ENCODE data around the gene CLIC2.

The CLIC2 gene

GRCh38 chrX:155251391-155251790, 83.0 kb downstream of the CLIC2 start:
- H3K4me1 ChIP-seq (ENCODE audit: insufficient read depth, insufficient read length), result no peaks in the 10 kb centered on the region
- no peaks in the 10 kb centered on the region for H3K9me3 ChIP-seq (ENCODE audit: insufficient read depth, low read length)
- no peak for DNase-seq (ENCODE audit: low read depth, low spot score)
- H3K36me3 ChIP-seq (ENCODE audit: insufficient read depth, insufficient read length, low read length), result no peaks in the 10 kb centered on the region
- no peaks in the 10 kb centered on the region for H3K27me3 ChIP-seq (ENCODE audit: insufficient read depth, insufficient read length)
- no peak overlapping the region for H3K9ac ChIP-seq (ENCODE audit: insufficient read length, low read depth)
- TF ChIP-seq ZNF274 (IDR thresholded peaks at IDR 0.05; ENCODE audit: low read depth, low read length) (no peak), SUZ12 (IDR thresholded peaks at IDR 0.05; ENCODE audit: extremely low read depth, insufficient read depth, insufficient read length) (no peak), YY1 (IDR thresholded peaks at IDR 0.05; ENCODE audit: insufficient read depth, insufficient read length) (no peak)
- no peak overlapping the region for H3K4me3 ChIP-seq (ENCODE audit: insufficient read length, low read depth)

GRCh38 chrX:155247497-155247896, 86.9 kb downstream of the CLIC2 start:
- H3K27me3 ChIP-seq (ENCODE audit: insufficient read depth, insufficient read length), result no peaks in the 10 kb centered on the region
- DNase-seq (ENCODE audit: low read depth, low spot score), result no peak
- no peak for TF ChIP-seq ZNF274 (IDR thresholded peaks at IDR 0.05; ENCODE audit: low read depth, low read length)
- no peak for TF ChIP-seq SUZ12 (IDR thresholded peaks at IDR 0.05; ENCODE audit: extremely low read depth, insufficient read depth, insufficient read length)
- no peak for TF ChIP-seq YY1 (IDR thresholded peaks at IDR 0.05; ENCODE audit: insufficient read depth, insufficient read length)
- no peaks in the 10 kb centered on the region for H3K9me3 ChIP-seq (ENCODE audit: insufficient read depth, low read length)
- H3K36me3 ChIP-seq (ENCODE audit: insufficient read depth, insufficient read length, low read length), result no peaks in the 10 kb centered on the region
- H3K4me1 ChIP-seq (ENCODE audit: insufficient read depth, insufficient read length), result no peaks in the 10 kb centered on the region
- no peak overlapping the region for H3K4me3 ChIP-seq (ENCODE audit: insufficient read length, low read depth)
- H3K9ac ChIP-seq (ENCODE audit: insufficient read length, low read depth), result no peak overlapping the region

GRCh38 chrX:155246748-155247147, 87.7 kb downstream of the CLIC2 start:
- TF ChIP-seq ZNF274 (IDR thresholded peaks at IDR 0.05; ENCODE audit: low read depth, low read length) (no peak), YY1 (IDR thresholded peaks at IDR 0.05; ENCODE audit: insufficient read depth, insufficient read length) (no peak), SUZ12 (IDR thresholded peaks at IDR 0.05; ENCODE audit: extremely low read depth, insufficient read depth, insufficient read length) (no peak)

GRCh38 chrX:155242300-155242699, 92.1 kb downstream of the CLIC2 start:
- no peak for DNase-seq (ENCODE audit: low read depth, low spot score)
- no peak for TF ChIP-seq SUZ12 (IDR thresholded peaks at IDR 0.05; ENCODE audit: extremely low read depth, insufficient read depth, insufficient read length)
- no peaks in the 10 kb centered on the region for H3K27me3 ChIP-seq (ENCODE audit: insufficient read depth, insufficient read length)

More at GRCh38 chrX:155246748-155247147, 87.7 kb downstream of the CLIC2 start:
- H3K9me3 ChIP-seq (ENCODE audit: insufficient read depth, low read length), result no peaks in the 10 kb centered on the region
- DNase-seq (ENCODE audit: low read depth, low spot score), result no peak
- no peak overlapping the region for H3K9ac ChIP-seq (ENCODE audit: insufficient read length, low read depth)
- H3K4me1 ChIP-seq (ENCODE audit: insufficient read depth, insufficient read length), result no peaks in the 10 kb centered on the region
- H3K27me3 ChIP-seq (ENCODE audit: insufficient read depth, insufficient read length), result no peaks in the 10 kb centered on the region
- no peaks in the 10 kb centered on the region for H3K36me3 ChIP-seq (ENCODE audit: insufficient read depth, insufficient read length, low read length)
- H3K4me3 ChIP-seq (ENCODE audit: insufficient read length, low read depth), result no peak overlapping the region

GRCh38 chrX:155237719-155238118, 96.7 kb downstream of the CLIC2 start:
- H3K9me3 ChIP-seq (ENCODE audit: insufficient read depth, low read length), result no peaks in the 10 kb centered on the region
- no peak overlapping the region for H3K9ac ChIP-seq (ENCODE audit: insufficient read length, low read depth)
- H3K4me1 ChIP-seq (ENCODE audit: insufficient read depth, insufficient read length), result no peaks in the 10 kb centered on the region
- no peak overlapping the region for H3K4me3 ChIP-seq (ENCODE audit: insufficient read length, low read depth)
- no peak for TF ChIP-seq ZNF274 (IDR thresholded peaks at IDR 0.05; ENCODE audit: low read depth, low read length)
- H3K27me3 ChIP-seq (ENCODE audit: insufficient read depth, insufficient read length), result no peaks in the 10 kb centered on the region
- H3K36me3 ChIP-seq (ENCODE audit: insufficient read depth, insufficient read length, low read length), result peaks cover 24% of the 10 kb centered on the region
- DNase-seq (ENCODE audit: low read depth, low spot score), result no peak

More at GRCh38 chrX:155242300-155242699, 92.1 kb downstream of the CLIC2 start:
- Histone ChIP-seq H3K9me3 (ENCODE audit: insufficient read depth, low read length) (no peaks in the 10 kb centered on the region), H3K4me3 (ENCODE audit: insufficient read length, low read depth) (no peak overlapping the region), H3K4me1 (ENCODE audit: insufficient read depth, insufficient read length) (no peaks in the 10 kb centered on the region), H3K9ac (ENCODE audit: insufficient read length, low read depth) (no peak overlapping the region), H3K36me3 (ENCODE audit: insufficient read depth, insufficient read length, low read length) (peaks cover 14% of the 10 kb centered on the region)

GRCh38 chrX:155235891-155236290, 98.5 kb downstream of the CLIC2 start:
- no peaks in the 10 kb centered on the region for H3K27me3 ChIP-seq (ENCODE audit: insufficient read depth, insufficient read length)
- DNase-seq (ENCODE audit: low read depth, low spot score), result no peak
- H3K9ac ChIP-seq (ENCODE audit: insufficient read length, low read depth), result no peak overlapping the region
- TF ChIP-seq ZNF274 (IDR thresholded peaks at IDR 0.05; ENCODE audit: low read depth, low read length) (no peak), YY1 (IDR thresholded peaks at IDR 0.05; ENCODE audit: insufficient read depth, insufficient read length) (no peak)
- no peak overlapping the region for H3K4me3 ChIP-seq (ENCODE audit: insufficient read length, low read depth)
- no peaks in the 10 kb centered on the region for H3K4me1 ChIP-seq (ENCODE audit: insufficient read depth, insufficient read length)
- H3K36me3 ChIP-seq (ENCODE audit: insufficient read depth, insufficient read length, low read length), result peaks cover 30% of the 10 kb centered on the region
- H3K9me3 ChIP-seq (ENCODE audit: insufficient read depth, low read length), result no peaks in the 10 kb centered on the region

GRCh38 chrX:155231163-155231562, 103.3 kb downstream of the CLIC2 start:
- no peak overlapping the region for H3K4me3 ChIP-seq (ENCODE audit: insufficient read length, low read depth)
- no peaks in the 10 kb centered on the region for H3K27me3 ChIP-seq (ENCODE audit: insufficient read depth, insufficient read length)
- no peak for TF ChIP-seq SUZ12 (IDR thresholded peaks at IDR 0.05; ENCODE audit: extremely low read depth, insufficient read depth, insufficient read length)
- TF ChIP-seq ZNF274 (IDR thresholded peaks at IDR 0.05; ENCODE audit: low read depth, low read length), result no peak
- TF ChIP-seq YY1 (IDR thresholded peaks at IDR 0.05; ENCODE audit: insufficient read depth, insufficient read length), result no peak
- peaks cover 36% of the 10 kb centered on the region for H3K36me3 ChIP-seq (ENCODE audit: insufficient read depth, insufficient read length, low read length)
- DNase-seq (ENCODE audit: low read depth, low spot score), result no peak
- no peaks in the 10 kb centered on the region for H3K4me1 ChIP-seq (ENCODE audit: insufficient read depth, insufficient read length)
- no peaks in the 10 kb centered on the region for H3K9me3 ChIP-seq (ENCODE audit: insufficient read depth, low read length)
- no peak overlapping the region for H3K9ac ChIP-seq (ENCODE audit: insufficient read length, low read depth)
